Lower lobe of right lung (tissue), 2 donors: Measurements from ENCODE around the gene RNF19B. TPM values are rescaled to one million over a fixed set of nuclear protein-coding genes. Genes with fewer than 3 reads are reported as not detected.

ENCODE experiments used
- ATAC-seq, 2 donors: fragments of 200-7000 bp; cut with Tn5 transposase; one replicate each; pipeline ENCODE4 v1.9.1; 2020 to 2022; ENCODE audit warnings: mild to moderate bottlenecking in 2 of 2, moderate library complexity in 2 of 2
- DNase-seq: peaks from one replicate; pipeline ENCODE4 v3.0.0-alpha.2; 2020
- H3K27ac ChIP-seq: fragments of 200-600 bp; one replicate; pipeline ENCODE4 v1.8.0; 2022
- H3K27me3 ChIP-seq: fragments of 200-600 bp; one replicate; pipeline ENCODE4 v1.8.0; 2022; ENCODE audit warnings: low read depth
- H3K36me3 ChIP-seq: fragments of 200-600 bp; one replicate; pipeline ENCODE4 v1.8.0; 2022; ENCODE audit warnings: mild to moderate bottlenecking
- H3K4me1 ChIP-seq: fragments of 200-600 bp; one replicate; pipeline ENCODE4 v1.8.0; 2022
- H3K4me3 ChIP-seq: fragments of 200-600 bp; one replicate; pipeline ENCODE4 v1.8.0; 2022; ENCODE audit warnings: mild to moderate bottlenecking
- H3K9me3 ChIP-seq: fragments of 200-600 bp; one replicate; pipeline ENCODE4 v1.8.0; 2022
- CTCF ChIP-seq: fragments of 200-600 bp; IDR thresholded peaks from one replicate; pipeline ENCODE4 v1.8.0; 2022; ENCODE audit warnings: antibody characterized with exemption, mild to moderate bottlenecking
- intact Hi-C: fragments of 100-400 bp; cut with DNase I; formaldehyde crosslinking; loops from one replicate; pipeline ENCODE4 v1.11.0; 2022
- long read RNA-seq: library from polyadenylated mRNA; unstranded; transcript quantifications from one replicate; pipeline ENCODE4 v2.0.0, GENCODE V29; 2021
- total RNA-seq: library from RNA; stranded (reverse); fragmentation: NEBNext Ultra II Directional; extraction: Animal tissue kit (Norgen Biotek cat#: 25700); gene quantifications from one replicate; pipeline ENCODE4 v1.2.1, GENCODE V29; 2021
- donor health status: DM: no; HTN: yes; CAD: no; lungs with severe emphysema.

The RNF19B gene
- total RNA-seq, result 27.9 TPM
- long read RNA-seq, transcript RNF19B-202 (9 exons, 2,598 nt), result minor isoform, 6 of 41 reads
- long read RNA-seq, transcript RNF19B-201 (9 exons, 2,334 nt), result major isoform, 12 of 41 reads
- long read RNA-seq, partial matches to known transcripts, result 4 of 41 reads
- long read RNA-seq, other reads (novel, unspliced or antisense), result 15 of 41 reads

GRCh38 chr1:32964461-32965250 lies at the start of gene RNF19B:
Gene RNF19B, minus strand, starts transcription at chr1:32964809. Its CDS starts 124 bp downstream, at chr1:32964685.
- peak within 1 kb of the TSS; percentile 96 for H3K4me3 ChIP-seq
- intact Hi-C loops, result no loop called here

DNA sequence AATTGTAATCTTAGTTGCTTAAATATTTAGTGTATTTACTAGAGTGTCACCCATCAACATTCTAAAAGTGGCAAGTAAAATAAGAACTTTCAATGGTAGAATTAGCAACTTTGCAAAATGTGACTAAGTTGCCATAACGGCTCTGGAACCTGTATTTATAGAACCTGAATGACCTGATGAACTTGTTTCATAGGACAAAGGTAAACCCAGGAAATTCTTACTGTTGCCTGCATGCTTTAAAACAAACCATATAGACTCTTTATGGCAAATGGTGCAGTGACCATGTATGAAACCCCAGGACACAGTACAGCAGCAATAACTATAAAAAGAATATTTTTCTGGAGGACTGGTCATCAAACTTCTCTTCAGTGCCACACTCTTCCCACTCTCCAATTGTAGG lies 49.2 kb upstream of the RNF19B start:
- Histone ChIP-seq H3K4me1 (peaks cover 37% of the 10 kb centered on the region), H3K36me3 (peaks cover 55% of the 10 kb centered on the region), H3K4me3 (no peak overlapping the region), H3K27me3 (no peaks in the 10 kb centered on the region), H3K27ac (no peak overlapping the region), H3K9me3 (no peaks in the 10 kb centered on the region)
- ATAC-seq (no peak), DNase-seq (no peak)
- TF ChIP-seq CTCF, result no peak
- intact Hi-C loops, result no loop called here

More at GRCh38 chr1:32964461-32965250, at the start of gene RNF19B:
- Histone ChIP-seq H3K4me1 (peaks cover 26% of the 10 kb centered on the region), H3K27me3 (no peaks in the 10 kb centered on the region), H3K27ac (peak within 1 kb of the TSS; percentile 94), H3K36me3 (no peaks in the 10 kb centered on the region), H3K9me3 (no peaks in the 10 kb centered on the region)
- ATAC-seq (peak; percentile 97 to 99), DNase-seq (peak; percentile 97)
- peak; percentile 13 for TF ChIP-seq CTCF

DNA sequence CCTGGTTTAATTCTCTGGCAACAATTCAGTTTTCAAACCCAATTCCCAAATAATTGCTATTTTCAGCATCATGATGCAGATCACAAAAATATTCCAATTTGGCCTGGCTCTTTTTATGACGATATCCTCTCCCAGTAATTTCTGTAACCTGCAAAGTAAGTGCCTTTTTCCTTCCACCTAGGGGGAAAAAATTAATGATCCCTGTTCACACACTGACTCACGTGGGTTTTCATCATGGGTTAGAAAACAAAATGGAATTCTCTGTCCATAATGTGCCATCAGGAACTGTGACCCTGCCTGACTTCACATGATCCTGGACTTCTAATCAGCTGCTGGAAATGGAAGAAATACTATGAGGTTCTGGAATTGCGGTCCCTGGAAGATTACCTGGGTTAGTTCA lies 47.6 kb upstream of the RNF19B start:
- intact Hi-C loops, result no loop called here
- Histone ChIP-seq H3K36me3 (peaks cover 50% of the 10 kb centered on the region), H3K9me3 (no peaks in the 10 kb centered on the region), H3K27me3 (no peaks in the 10 kb centered on the region), H3K27ac (peak overlapping the region; percentile 65), H3K4me3 (no peak overlapping the region), H3K4me1 (peaks cover 53% of the 10 kb centered on the region)
- ATAC-seq, result no peak
- no peak for DNase-seq
- TF ChIP-seq CTCF, result no peak

DNA sequence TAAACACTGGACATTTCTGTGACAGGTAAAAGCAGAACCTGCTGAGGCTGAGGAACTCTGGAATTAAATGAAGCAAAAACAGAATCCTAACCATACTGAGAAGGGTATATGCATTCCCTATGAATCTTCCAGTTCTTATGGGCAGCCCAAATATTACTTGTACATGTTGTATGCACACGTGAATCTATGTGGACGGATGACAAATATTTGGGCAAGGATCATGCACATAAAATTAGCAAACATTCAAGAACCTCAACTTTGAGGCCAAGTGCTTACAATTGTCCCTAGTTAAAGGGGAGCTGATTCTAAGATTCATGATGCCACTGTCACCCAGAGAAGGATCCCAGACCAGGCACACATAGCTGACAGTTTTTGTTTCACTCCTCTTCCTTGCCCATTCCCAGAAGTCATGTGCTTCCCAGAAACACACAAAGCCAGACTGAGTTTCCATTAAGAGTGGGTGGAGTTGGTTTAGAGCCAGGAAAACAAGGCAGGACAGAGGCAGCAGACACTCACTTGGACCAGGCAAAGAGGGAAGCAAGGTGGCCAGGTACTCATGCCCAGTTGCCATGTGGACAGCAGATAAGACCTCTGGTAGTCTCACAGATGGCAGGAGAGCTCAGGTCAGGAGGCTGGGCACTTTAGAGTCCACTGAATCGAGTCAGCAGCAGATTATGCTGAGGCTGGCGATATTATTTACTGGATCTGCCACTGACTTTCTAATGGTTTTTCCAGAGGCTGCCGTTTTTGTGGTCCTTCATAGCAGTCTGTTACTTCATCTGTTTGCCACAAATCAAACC lies 46.5 kb upstream of the RNF19B start:
- DNase-seq (no peak), ATAC-seq (peak in 1 of 2 donors; percentile 42)
- no peaks in the 10 kb centered on the region for H3K27me3 ChIP-seq
- TF ChIP-seq CTCF, result no peak
- no peak overlapping the region for H3K4me3 ChIP-seq
- peaks cover 43% of the 10 kb centered on the region for H3K36me3 ChIP-seq
- intact Hi-C loops, result no loop called here
- H3K4me1 ChIP-seq, result peaks cover 64% of the 10 kb centered on the region
- H3K27ac ChIP-seq, result peak overlapping the region; percentile 65
- H3K9me3 ChIP-seq, result no peaks in the 10 kb centered on the region

DNA sequence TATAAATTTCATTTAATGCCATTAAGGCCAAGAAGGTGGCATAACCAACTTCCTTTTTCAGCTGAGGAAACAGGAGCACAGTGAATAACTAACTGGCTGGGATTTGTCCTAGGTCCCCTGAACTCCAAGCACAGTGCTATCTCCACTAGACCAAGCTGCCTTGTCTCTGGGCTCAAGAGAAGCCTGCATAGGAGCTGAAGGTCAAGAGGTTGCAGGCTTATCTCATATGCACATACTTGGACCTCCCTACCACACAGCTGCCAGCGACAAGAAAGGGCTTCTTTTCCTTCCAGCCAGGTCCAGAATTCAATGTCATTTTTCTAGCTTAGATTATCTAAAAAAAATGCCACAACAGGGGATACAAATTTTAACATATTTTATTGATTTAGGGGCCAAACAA lies 45.0 kb upstream of the RNF19B start:
- ATAC-seq, result no peak
- no peak for TF ChIP-seq CTCF
- Histone ChIP-seq H3K4me3 (no peak overlapping the region), H3K4me1 (peaks cover 67% of the 10 kb centered on the region), H3K27me3 (no peaks in the 10 kb centered on the region), H3K9me3 (no peaks in the 10 kb centered on the region), H3K36me3 (peaks cover 40% of the 10 kb centered on the region), H3K27ac (peak overlapping the region; percentile 50)
- no peak for DNase-seq
- intact Hi-C loops, result no loop called here
